ENCODE measurements around the gene TRIM63.

The TRIM63 gene

DNA sequence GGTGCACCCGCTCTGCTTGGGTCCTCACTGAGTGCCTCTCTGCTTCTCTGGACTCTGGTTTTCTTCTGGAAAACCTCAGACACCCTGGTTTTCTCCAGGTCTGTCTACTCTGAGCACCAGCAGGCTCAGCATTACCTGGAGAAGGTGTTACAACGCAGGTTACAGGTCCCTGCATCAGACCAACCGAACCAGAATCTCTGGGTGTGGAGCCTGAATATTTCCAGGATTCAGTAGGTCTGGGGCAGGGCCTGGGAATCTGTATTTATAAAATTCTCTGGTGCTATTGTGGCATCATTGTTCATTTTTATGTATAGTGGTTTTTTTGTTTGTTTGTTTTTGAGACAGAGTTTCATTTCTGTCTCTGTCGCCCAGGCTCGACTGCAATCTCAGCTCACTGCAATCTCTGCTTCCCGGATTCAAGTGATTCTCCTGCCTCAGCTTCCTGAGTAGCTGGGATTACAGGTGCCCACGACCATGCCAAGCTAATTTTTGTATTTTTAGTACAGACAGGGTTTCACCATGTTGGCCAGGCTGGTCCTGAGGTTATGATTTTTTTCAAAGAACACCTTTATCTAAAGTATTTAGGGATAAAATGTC, 20.1 kb downstream of the TRIM63 start:
- Histone ChIP-seq H3K4me1 (ENCODE audit: control insufficient read depth, insufficient read depth, low read length) (no peaks in the 10 kb centered on the region), H3K27ac (ENCODE audit: extremely low read depth, low read depth, low read length) (no peak overlapping the region), H3K36me3 (ENCODE audit: control insufficient read depth in 2 of 2, insufficient read depth in 1 of 2, low read length in 2 of 2) (no peaks in the 10 kb centered on the region), H3K9me3 (ENCODE audit: control insufficient read depth, insufficient read depth, low read depth, low read length) (no peaks in the 10 kb centered on the region), H3K4me3 (ENCODE audit: low read depth, low read length) (no peak overlapping the region)
- ChIA-PET POLR2A (no interaction called here), CTCF (interaction anchor here (1.5 kb wide), 1 partner anchor 97 kb away, joined by 3 read pairs; no protein-coding TSS in a partner anchor)
- TF ChIP-seq KLF10 (tag by site-specific recombination; IDR thresholded peaks at IDR 0.05) (no peak), PRDM1 (tag by site-specific recombination; IDR thresholded peaks at IDR 0.05) (no peak), ZNF530 (tag by site-specific recombination; IDR thresholded peaks at IDR 0.05; ENCODE audit: low read depth) (no peak), ZNF184 (tag by site-specific recombination; IDR thresholded peaks at IDR 0.05) (no peak), ZNF654 (tag by site-specific recombination; IDR thresholded peaks at IDR 0.05; ENCODE audit: low read depth) (no peak), KLF1 (tag by site-specific recombination; IDR thresholded peaks at IDR 0.05) (no peak), ZNF610 (tag by site-specific recombination; IDR thresholded peaks at IDR 0.05; ENCODE audit: borderline replicate concordance) (no peak), GFI1B (tag by site-specific recombination; IDR thresholded peaks at IDR 0.05) (peak; percentile 45; the same call in 1 of the 2 replicates), WT1 (tag by site-specific recombination; IDR thresholded peaks at IDR 0.05) (no peak), ZNF837 (tag by site-specific recombination; IDR thresholded peaks at IDR 0.05) (no peak), ZNF394 (tag by site-specific recombination; IDR thresholded peaks at IDR 0.05; ENCODE audit: borderline replicate concordance) (no peak), GLIS2 (tag by site-specific recombination; IDR thresholded peaks at IDR 0.05) (no peak), HOXD13 (CRISPR knock-in tag; IDR thresholded peaks at IDR 0.05; ENCODE audit: borderline replicate concordance) (no peak), ZNF830 (tag by site-specific recombination; IDR thresholded peaks at IDR 0.05; ENCODE audit: low read depth) (no peak), ZBTB20 (tag by site-specific recombination; IDR thresholded peaks at IDR 0.05) (peak; percentile 60), ZBTB7A (tag by site-specific recombination; IDR thresholded peaks at IDR 0.05; ENCODE audit: low read depth) (no peak)
- TF ChIP-seq, protein P1, sequence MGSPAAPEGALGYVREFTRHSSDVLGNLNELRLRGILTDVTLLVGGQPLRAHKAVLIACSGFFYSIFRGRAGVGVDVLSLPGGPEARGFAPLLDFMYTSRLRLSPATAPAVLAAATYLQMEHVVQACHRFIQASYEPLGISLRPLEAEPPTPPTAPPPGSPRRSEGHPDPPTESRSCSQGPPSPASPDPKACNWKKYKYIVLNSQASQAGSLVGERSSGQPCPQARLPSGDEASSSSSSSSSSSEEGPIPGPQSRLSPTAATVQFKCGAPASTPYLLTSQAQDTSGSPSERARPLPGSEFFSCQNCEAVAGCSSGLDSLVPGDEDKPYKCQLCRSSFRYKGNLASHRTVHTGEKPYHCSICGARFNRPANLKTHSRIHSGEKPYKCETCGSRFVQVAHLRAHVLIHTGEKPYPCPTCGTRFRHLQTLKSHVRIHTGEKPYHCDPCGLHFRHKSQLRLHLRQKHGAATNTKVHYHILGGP (tag by site-specific recombination; IDR thresholded peaks at IDR 0.05) = no peak

DNA sequence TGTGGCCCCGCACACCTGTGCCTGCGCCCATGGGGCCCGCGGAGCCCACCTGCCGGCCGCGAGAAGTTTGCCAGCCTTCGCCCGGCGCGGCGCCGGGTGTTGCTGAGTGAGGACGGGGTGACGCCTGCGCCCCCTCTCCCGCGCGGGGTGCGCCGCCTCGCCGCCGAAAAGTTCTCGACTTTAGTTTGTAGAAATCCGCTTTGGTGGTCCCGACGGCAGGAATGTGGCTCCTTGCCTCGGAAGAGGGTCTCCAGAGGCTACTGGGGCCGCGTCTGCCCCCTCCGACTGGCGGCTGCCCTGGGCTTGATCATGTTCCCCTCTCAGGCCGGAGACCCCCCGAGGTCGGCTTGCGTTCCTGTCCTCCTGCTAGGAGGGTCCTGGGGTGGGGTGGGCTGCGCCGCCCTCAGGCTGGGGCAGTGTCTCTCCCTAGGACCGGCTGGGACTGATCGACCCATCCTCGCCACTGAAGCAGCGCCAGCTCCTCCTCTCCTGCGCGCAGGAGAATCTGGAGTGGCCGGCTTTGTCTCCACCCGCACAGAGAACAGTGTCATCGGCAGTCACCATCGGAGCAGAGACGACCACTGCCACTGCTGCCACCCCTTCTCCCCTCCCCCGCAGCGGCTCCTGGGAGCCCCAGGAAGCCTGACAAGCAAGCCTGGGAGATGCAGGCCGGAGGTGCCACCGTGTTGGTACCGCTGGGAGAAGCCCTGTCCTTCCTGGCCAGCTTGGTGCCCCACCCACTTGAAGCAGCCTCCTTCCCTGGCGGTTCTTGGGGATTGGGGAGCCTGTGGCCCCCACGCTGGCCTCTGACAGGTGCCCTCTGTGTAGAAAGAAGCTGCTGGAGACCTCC, 21.0 kb downstream of the TRIM63 start:
- ChIA-PET POLR2A (no interaction called here), CTCF (interaction anchor here (1.5 kb wide), 1 partner anchor 98 kb away, joined by 3 read pairs; no protein-coding TSS in a partner anchor)
- H3K4me1 ChIP-seq (ENCODE audit: control insufficient read depth, insufficient read depth, low read length) = no peaks in the 10 kb centered on the region
- H3K36me3 ChIP-seq (ENCODE audit: control insufficient read depth in 2 of 2, insufficient read depth in 1 of 2, low read length in 2 of 2) = no peaks in the 10 kb centered on the region
- H3K9me3 ChIP-seq (ENCODE audit: control insufficient read depth, insufficient read depth, low read depth, low read length) = no peaks in the 10 kb centered on the region
- H3K4me3 ChIP-seq (ENCODE audit: low read depth, low read length) = no peak overlapping the region
- H3K27ac ChIP-seq (ENCODE audit: extremely low read depth, low read depth, low read length) = no peak overlapping the region
- TF ChIP-seq ZNF707 (tag by site-specific recombination; IDR thresholded peaks at IDR 0.05) (no peak), ZBTB48 (tag by site-specific recombination; IDR thresholded peaks at IDR 0.05) (no peak), EGR2 (tag by site-specific recombination; IDR thresholded peaks at IDR 0.05; ENCODE audit: low read depth) (no peak), ZNF433 (tag by site-specific recombination; IDR thresholded peaks at IDR 0.05; ENCODE audit: low read depth) (no peak), ZNF221 (tag by site-specific recombination; IDR thresholded peaks at IDR 0.05; ENCODE audit: borderline replicate concordance) (no peak), SP7 (tag by site-specific recombination; IDR thresholded peaks at IDR 0.05) (no peak), ZFP69B (tag by site-specific recombination; IDR thresholded peaks at IDR 0.05) (no peak), ZNF266 (tag by site-specific recombination; IDR thresholded peaks at IDR 0.05; ENCODE audit: low read depth) (no peak), KLF7 (tag by site-specific recombination; IDR thresholded peaks at IDR 0.05; ENCODE audit: borderline replicate concordance) (no peak), ZNF76 (tag by site-specific recombination; IDR thresholded peaks at IDR 0.05; ENCODE audit: borderline replicate concordance, low read depth) (no peak)
- TF ChIP-seq, protein P2, sequence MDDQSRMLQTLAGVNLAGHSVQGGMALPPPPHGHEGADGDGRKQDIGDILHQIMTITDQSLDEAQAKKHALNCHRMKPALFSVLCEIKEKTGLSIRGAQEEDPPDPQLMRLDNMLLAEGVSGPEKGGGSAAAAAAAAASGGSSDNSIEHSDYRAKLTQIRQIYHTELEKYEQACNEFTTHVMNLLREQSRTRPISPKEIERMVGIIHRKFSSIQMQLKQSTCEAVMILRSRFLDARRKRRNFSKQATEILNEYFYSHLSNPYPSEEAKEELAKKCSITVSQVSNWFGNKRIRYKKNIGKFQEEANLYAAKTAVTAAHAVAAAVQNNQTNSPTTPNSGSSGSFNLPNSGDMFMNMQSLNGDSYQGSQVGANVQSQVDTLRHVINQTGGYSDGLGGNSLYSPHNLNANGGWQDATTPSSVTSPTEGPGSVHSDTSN (CRISPR knock-in tag; IDR thresholded peaks at IDR 0.05) = no peak
